Calu3 (cell line): Measurements from ENCODE around the gene IRX1. TPM values are rescaled to one million over a fixed set of nuclear protein-coding genes. Genes with fewer than 3 reads are reported as not detected.

ENCODE experiments used
- BruUV-seq: library from RNA; stranded (reverse); fragments of 400-500 nt; replicated peaks from 2 replicates; lab custom pipeline; 2021; lab: Mats Ljungman, UMichigan
- CTCF ChIA-PET: fragments of 300-600 bp; sonication (Branson Sonifier 250); formaldehyde crosslinking; loops from one replicate; lab custom pipeline; 2022; ENCODE audit warnings: antibody characterized with exemption; lab: Charles Lee
- DNase-seq: peaks from one replicate; pipeline ENCODE4 v3.0.0; 2022
- H3K27ac Mint-ChIP-seq: one replicate; pipeline ENCODE4 v1.8.0; 2022; ENCODE audit warnings: mixed read lengths; ENCODE audit not compliant: unreplicated experiment
- H3K27me3 Mint-ChIP-seq: one replicate; pipeline ENCODE4 v1.8.0; 2022; ENCODE audit warnings: mixed read lengths; ENCODE audit not compliant: unreplicated experiment
- H3K36me3 Mint-ChIP-seq: one replicate; pipeline ENCODE4 v1.8.0; 2022; ENCODE audit warnings: mild to moderate bottlenecking, moderate library complexity, mixed read lengths; ENCODE audit not compliant: insufficient read depth, unreplicated experiment
- H3K4me1 Mint-ChIP-seq: one replicate; pipeline ENCODE4 v1.8.0; 2022; ENCODE audit warnings: mild to moderate bottlenecking, low read depth, mixed read lengths; ENCODE audit not compliant: unreplicated experiment
- H3K4me3 Mint-ChIP-seq: one replicate; pipeline ENCODE4 v1.8.0; 2022; ENCODE audit warnings: mild to moderate bottlenecking, low read depth, moderate library complexity, mixed read lengths; ENCODE audit not compliant: unreplicated experiment
- H3K9me3 Mint-ChIP-seq: one replicate; pipeline ENCODE4 v1.8.0; 2022; ENCODE audit warnings: low read depth, mixed read lengths; ENCODE audit not compliant: unreplicated experiment
- CTCF ChIP-seq: fragments of 200-600 bp; IDR thresholded peaks from one replicate; pipeline ENCODE4 v1.8.0; 2022; ENCODE audit warnings: antibody characterized with exemption; ENCODE audit not compliant: unreplicated experiment
- intact Hi-C: fragments of 100-400 bp; cut with micrococcal nuclease; formaldehyde crosslinking; loops from one replicate; pipeline ENCODE4 v1.10.0; 2022; ENCODE audit not compliant: unreplicated experiment
- total RNA-seq: library from RNA; stranded (reverse); gene quantifications from 2 replicates; pipeline ENCODE4 v1.2.3, GENCODE V29; 2022

IRX1 gene
- total RNA-seq, 1 experiment from 2014 or later, result not detected

GRCh38 chr5:3593771-3594509, 1.7 kb upstream of the IRX1 start:
- BruUV-seq, result no TSS peak
- Mint-ChIP-seq H3K27ac (no peak overlapping the region), H3K36me3 (no peaks in the 10 kb centered on the region), H3K27me3 (no peaks in the 10 kb centered on the region), H3K9me3 (peaks cover 9% of the 10 kb centered on the region), H3K4me3 (no peak overlapping the region), H3K4me1 (no peaks in the 10 kb centered on the region)
- DNase-seq, result no peak
- intact Hi-C loops, result no loop called here
- CTCF ChIA-PET, result no interaction called here
- no peak for TF ChIP-seq CTCF

GRCh38 chr5:3594510-3595005, 1.1 kb upstream of the IRX1 start:
- no TSS peak for BruUV-seq
- Mint-ChIP-seq H3K36me3 (no peaks in the 10 kb centered on the region), H3K9me3 (peaks cover 12% of the 10 kb centered on the region), H3K27me3 (no peaks in the 10 kb centered on the region), H3K4me3 (no peak overlapping the region), H3K4me1 (no peaks in the 10 kb centered on the region), H3K27ac (no peak overlapping the region)
- intact Hi-C loops, result no loop called here
- DNase-seq, result no peak
- CTCF ChIA-PET, result no interaction called here
- no peak for TF ChIP-seq CTCF

GRCh38 chr5:3596261-3596825, 711 bp downstream of the IRX1 start:
- intact Hi-C loops, result no loop called here
- no peak for DNase-seq
- H3K27me3 Mint-ChIP-seq, result no peaks in the 10 kb centered on the region

GRCh38 chr5:3596857-3597166, 1.2 kb downstream of the IRX1 start:
- intact Hi-C loops, result no loop called here
- no peak overlapping the region for H3K27ac Mint-ChIP-seq
- no peaks in the 10 kb centered on the region for H3K27me3 Mint-ChIP-seq
- no peak for TF ChIP-seq CTCF
- peaks cover 5% of the 10 kb centered on the region for H3K36me3 Mint-ChIP-seq
- no peak for DNase-seq
- H3K4me3 Mint-ChIP-seq, result no peak overlapping the region
- peaks cover 12% of the 10 kb centered on the region for H3K9me3 Mint-ChIP-seq
- H3K4me1 Mint-ChIP-seq, result no peaks in the 10 kb centered on the region
- CTCF ChIA-PET, result no interaction called here
- no TSS peak for BruUV-seq

More at GRCh38 chr5:3596261-3596825, 711 bp downstream of the IRX1 start:
- Mint-ChIP-seq H3K4me1 (no peaks in the 10 kb centered on the region), H3K4me3 (no peak overlapping the region), H3K36me3 (peaks cover 4% of the 10 kb centered on the region), H3K27ac (no peak overlapping the region), H3K9me3 (peaks cover 10% of the 10 kb centered on the region)
- no TSS peak for BruUV-seq
- no peak for TF ChIP-seq CTCF
- CTCF ChIA-PET, result no interaction called here
